ENCODE data around the gene GET3.

GRCh38 chr19:12723641-12724426, 13.5 kb upstream of the GET3 start, which contains the start of gene TNPO2:
- TF ChIP-seq, protein P1, sequence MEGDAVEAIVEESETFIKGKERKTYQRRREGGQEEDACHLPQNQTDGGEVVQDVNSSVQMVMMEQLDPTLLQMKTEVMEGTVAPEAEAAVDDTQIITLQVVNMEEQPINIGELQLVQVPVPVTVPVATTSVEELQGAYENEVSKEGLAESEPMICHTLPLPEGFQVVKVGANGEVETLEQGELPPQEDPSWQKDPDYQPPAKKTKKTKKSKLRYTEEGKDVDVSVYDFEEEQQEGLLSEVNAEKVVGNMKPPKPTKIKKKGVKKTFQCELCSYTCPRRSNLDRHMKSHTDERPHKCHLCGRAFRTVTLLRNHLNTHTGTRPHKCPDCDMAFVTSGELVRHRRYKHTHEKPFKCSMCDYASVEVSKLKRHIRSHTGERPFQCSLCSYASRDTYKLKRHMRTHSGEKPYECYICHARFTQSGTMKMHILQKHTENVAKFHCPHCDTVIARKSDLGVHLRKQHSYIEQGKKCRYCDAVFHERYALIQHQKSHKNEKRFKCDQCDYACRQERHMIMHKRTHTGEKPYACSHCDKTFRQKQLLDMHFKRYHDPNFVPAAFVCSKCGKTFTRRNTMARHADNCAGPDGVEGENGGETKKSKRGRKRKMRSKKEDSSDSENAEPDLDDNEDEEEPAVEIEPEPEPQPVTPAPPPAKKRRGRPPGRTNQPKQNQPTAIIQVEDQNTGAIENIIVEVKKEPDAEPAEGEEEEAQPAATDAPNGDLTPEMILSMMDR (conservative IDR thresholded peaks at IDR 0.05; ENCODE audit: low read depth, low read length) = no peak
- TF ChIP-seq RCOR1 (IDR thresholded peaks at IDR 0.05; ENCODE audit: insufficient replicate concordance, low read length) (no peak), ELK1 (IDR thresholded peaks at IDR 0.05; ENCODE audit: borderline replicate concordance, low read depth, low read length) (no peak), POLR2A (IDR thresholded peaks at IDR 0.05; ENCODE audit: low read depth, low read length) (0 out of 2 replicates have a peak, but pooled peaks have one; percentile 23), CEBPB (IDR thresholded peaks at IDR 0.05; ENCODE audit: low read depth, low read length) (no peak), RFX5 (IDR thresholded peaks at IDR 0.05; ENCODE audit: low read depth, low read length) (no peak), BHLHE40 (IDR thresholded peaks at IDR 0.05; ENCODE audit: low read depth, low read length) (peak; percentile 88), FOS (IDR thresholded peaks at IDR 0.05; ENCODE audit: low read depth, low read length) (no peak), MAZ (IDR thresholded peaks at IDR 0.05; ENCODE audit: borderline replicate concordance, low read depth, low read length) (peak; percentile 82), RAD21 (IDR thresholded peaks at IDR 0.05; ENCODE audit: low read length) (no peak)
- TF ChIP-seq, protein P2, sequence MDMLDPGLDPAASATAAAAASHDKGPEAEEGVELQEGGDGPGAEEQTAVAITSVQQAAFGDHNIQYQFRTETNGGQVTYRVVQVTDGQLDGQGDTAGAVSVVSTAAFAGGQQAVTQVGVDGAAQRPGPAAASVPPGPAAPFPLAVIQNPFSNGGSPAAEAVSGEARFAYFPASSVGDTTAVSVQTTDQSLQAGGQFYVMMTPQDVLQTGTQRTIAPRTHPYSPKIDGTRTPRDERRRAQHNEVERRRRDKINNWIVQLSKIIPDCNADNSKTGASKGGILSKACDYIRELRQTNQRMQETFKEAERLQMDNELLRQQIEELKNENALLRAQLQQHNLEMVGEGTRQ (IDR thresholded peaks at IDR 0.05; ENCODE audit: low read depth, low read length) = peak; percentile 12; the same call in 1 of the 2 replicates
